ENCODE measurements around the gene KDM2A.

The KDM2A gene

DNA sequence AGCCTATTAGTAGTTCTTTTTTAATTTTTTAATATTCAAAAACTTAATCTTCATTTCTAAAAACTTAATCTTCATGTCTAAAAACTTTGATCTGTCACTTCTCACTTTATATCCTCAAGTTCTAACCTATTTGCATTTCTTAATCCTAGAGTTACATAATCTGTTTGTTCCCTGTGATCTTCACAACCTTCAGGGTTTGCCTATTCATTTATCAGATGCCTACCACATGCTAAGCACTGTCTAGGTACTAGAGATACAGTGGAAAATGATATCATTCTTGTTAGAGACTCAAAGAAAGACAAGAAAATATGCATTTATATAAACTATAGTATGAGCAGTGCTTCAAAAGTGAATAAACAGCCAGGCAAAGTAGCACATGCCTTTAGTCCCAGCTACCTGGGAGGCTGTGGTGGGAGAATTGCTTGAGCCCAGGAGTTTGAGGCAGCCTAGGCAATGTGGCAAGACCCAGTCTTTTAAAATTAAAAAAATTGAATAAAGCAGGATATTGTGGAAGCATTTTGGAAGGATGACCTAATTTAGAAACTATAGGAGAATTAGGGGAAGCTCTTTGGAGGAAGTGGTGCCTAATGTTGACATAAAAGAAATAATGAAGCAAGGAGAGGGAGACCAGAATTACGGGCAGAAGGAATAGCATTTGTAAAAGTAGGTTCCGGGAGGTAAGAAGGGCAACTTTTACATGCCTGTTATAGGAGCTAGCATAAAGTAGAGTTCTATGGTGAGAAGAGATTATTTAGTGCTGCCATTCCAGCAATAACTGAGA is 92.8 kb downstream of the KDM2A start:
- DNase-seq (ENCODE audit: low read depth) = peak; percentile 43
- TF ChIP-seq, protein P1, sequence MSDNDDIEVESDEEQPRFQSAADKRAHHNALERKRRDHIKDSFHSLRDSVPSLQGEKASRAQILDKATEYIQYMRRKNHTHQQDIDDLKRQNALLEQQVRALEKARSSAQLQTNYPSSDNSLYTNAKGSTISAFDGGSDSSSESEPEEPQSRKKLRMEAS (IDR thresholded peaks at IDR 0.05; ENCODE audit: low read depth, low read length) = no peak
- no peak for TF ChIP-seq POLR2A (IDR thresholded peaks at IDR 0.05; ENCODE audit: extremely low read depth, insufficient read length)
- TF ChIP-seq, protein P2, sequence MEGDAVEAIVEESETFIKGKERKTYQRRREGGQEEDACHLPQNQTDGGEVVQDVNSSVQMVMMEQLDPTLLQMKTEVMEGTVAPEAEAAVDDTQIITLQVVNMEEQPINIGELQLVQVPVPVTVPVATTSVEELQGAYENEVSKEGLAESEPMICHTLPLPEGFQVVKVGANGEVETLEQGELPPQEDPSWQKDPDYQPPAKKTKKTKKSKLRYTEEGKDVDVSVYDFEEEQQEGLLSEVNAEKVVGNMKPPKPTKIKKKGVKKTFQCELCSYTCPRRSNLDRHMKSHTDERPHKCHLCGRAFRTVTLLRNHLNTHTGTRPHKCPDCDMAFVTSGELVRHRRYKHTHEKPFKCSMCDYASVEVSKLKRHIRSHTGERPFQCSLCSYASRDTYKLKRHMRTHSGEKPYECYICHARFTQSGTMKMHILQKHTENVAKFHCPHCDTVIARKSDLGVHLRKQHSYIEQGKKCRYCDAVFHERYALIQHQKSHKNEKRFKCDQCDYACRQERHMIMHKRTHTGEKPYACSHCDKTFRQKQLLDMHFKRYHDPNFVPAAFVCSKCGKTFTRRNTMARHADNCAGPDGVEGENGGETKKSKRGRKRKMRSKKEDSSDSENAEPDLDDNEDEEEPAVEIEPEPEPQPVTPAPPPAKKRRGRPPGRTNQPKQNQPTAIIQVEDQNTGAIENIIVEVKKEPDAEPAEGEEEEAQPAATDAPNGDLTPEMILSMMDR (IDR thresholded peaks at IDR 0.05; ENCODE audit: low read depth, low read length) = no peak
- TF ChIP-seq MYC (IDR thresholded peaks at IDR 0.05; ENCODE audit: low read depth, low read length) = no peak
- no peak overlapping the region for H3K4me3 ChIP-seq (ENCODE audit: low read depth, low read length)

DNA sequence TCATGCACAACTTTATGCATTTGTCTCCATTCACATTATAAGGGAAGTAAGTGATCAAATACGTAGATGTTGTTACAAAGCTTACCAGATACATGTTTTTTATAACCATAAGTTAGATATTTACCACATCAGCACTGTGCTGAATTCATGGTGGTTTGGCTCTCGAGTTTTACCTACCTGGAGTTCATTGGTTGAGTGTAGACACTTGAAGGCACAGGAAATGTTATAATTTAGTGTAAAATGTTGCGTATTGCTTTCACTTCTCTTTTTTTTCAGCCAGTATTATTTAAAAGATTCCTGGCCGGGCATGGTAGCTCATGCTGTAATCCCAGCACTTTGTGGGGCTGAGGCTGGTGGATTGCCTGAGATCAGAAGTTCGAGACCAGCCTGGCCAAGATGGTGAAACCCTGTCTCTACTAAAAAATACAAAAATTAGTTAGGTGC is 94.1 kb downstream of the KDM2A start:
- H3K4me3 ChIP-seq (ENCODE audit: low read depth, low read length) = no peak overlapping the region
- peak; percentile 87 for DNase-seq (ENCODE audit: low read depth)
- TF ChIP-seq POLR2A (IDR thresholded peaks at IDR 0.05; ENCODE audit: extremely low read depth, insufficient read length) (no peak), MYC (IDR thresholded peaks at IDR 0.05; ENCODE audit: low read depth, low read length) (no peak)
- TF ChIP-seq, protein P2 (IDR thresholded peaks at IDR 0.05; ENCODE audit: low read depth, low read length) = no peak
- TF ChIP-seq, protein P1 (IDR thresholded peaks at IDR 0.05; ENCODE audit: low read depth, low read length) = no peak

DNA sequence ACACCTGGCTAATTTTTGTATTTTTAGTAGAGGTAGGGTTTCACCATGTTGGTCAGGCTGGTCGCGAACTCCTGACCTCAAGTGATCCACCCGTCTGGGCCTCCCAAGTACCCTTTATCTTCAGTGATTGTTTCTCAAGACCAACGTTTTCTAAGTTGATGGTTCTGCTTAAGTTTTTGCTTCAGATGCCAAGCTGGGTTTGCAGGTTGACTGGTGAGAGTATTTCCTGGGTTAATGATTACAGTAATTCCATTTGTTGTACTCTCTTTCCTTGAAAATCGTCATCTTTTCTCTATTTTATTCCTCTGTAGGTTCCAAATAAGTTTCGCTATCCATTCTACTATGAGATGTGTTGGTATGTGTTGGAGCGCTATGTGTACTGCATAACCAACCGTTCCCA is 108.7 kb downstream of the KDM2A start:
- no peak for TF ChIP-seq POLR2A (IDR thresholded peaks at IDR 0.05; ENCODE audit: extremely low read depth, insufficient read length)
- no peak for TF ChIP-seq MYC (IDR thresholded peaks at IDR 0.05; ENCODE audit: low read depth, low read length)
- TF ChIP-seq, protein P1 (IDR thresholded peaks at IDR 0.05; ENCODE audit: low read depth, low read length) = no peak
- TF ChIP-seq, protein P2 (IDR thresholded peaks at IDR 0.05; ENCODE audit: low read depth, low read length) = no peak
- DNase-seq (ENCODE audit: low read depth) = no peak
- no peak overlapping the region for H3K4me3 ChIP-seq (ENCODE audit: low read depth, low read length)

DNA sequence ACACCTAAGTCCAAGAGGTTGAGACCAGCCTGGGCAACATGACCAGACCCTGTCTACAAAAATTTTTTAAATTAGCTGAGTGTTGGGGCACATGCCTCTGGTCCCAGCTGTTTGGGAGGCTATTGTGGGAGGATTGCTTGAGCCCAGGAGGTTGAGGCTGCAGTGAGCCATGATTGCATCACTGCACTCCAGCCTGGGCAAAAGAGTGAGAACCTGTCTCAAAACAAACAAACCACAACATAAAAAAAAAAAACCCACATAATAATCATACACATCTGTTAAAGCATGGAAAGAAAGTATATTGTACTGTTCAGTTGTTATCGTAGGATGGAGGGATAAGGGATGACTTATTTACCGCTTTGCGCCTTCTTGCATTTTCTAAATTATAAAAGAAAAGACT is 111.3 kb downstream of the KDM2A start:
- DNase-seq (ENCODE audit: low read depth) = peak; percentile 28
- H3K4me3 ChIP-seq (ENCODE audit: low read depth, low read length) = no peak overlapping the region
- TF ChIP-seq POLR2A (IDR thresholded peaks at IDR 0.05; ENCODE audit: extremely low read depth, insufficient read length) = no peak
- no peak for TF ChIP-seq MYC (IDR thresholded peaks at IDR 0.05; ENCODE audit: low read depth, low read length)
- TF ChIP-seq, protein P2 (IDR thresholded peaks at IDR 0.05; ENCODE audit: low read depth, low read length) = no peak
- TF ChIP-seq, protein P1 (IDR thresholded peaks at IDR 0.05; ENCODE audit: low read depth, low read length) = no peak

DNA sequence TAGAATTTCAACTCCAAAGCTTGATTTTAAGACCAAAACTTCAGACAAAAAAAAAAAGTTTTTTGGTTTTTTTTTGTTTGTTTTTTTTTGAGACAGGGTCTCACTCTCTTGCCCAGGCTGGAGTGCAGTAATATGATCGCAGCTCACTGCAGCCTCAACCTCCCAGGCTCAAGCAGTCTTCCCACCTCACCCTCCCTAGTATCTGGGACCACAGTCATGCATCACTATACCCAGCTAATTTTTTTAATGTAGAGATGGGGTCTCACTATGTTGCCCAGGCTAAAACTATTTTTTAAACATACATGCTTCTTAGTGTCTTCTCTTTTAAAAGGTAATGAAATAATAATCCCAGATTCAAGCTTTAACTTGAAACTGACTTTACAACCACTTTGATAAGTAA is 111.8 kb downstream of the KDM2A start:
- no peak for DNase-seq (ENCODE audit: low read depth)
- H3K4me3 ChIP-seq (ENCODE audit: low read depth, low read length) = no peak overlapping the region
- TF ChIP-seq MYC (IDR thresholded peaks at IDR 0.05; ENCODE audit: low read depth, low read length) (no peak), POLR2A (IDR thresholded peaks at IDR 0.05; ENCODE audit: extremely low read depth, insufficient read length) (no peak)
- TF ChIP-seq, protein P1 (IDR thresholded peaks at IDR 0.05; ENCODE audit: low read depth, low read length) = no peak
- TF ChIP-seq, protein P2 (IDR thresholded peaks at IDR 0.05; ENCODE audit: low read depth, low read length) = no peak

Data from NB4 (cell line).